VCaP (cell line): ENCODE results near the gene PIK3C2G.

ENCODE experiments used
- H3K27ac ChIP-seq: fragments of 450-650 bp; 2 replicates; pipeline ENCODE4 v1.5.1; 2017
- TF ChIP-seq, protein P1 (sequence below): fragments of 450-650 bp; conservative IDR thresholded peaks from 2 replicates; pipeline ENCODE4 v1.5.1; 2017; ENCODE audit warnings: mild to moderate bottlenecking, moderate library complexity

Gene PIK3C2G

DNA sequence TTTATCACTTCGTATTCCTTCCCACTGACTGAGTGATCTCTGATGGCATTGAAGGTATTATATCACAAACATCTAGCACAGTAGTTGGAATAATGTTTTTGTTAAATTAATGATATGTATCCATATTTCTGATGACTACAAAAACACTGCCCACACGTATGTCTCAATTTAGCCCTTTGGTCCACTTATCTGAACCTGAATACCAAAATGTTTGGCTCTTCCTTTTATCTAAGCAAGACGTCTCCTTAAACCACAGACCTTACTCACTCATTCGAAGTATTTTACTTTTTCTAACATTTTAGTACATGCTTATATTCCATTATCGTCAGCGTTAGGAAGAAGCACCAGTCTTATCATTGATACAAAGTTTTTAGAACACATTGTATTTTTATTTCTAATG, 126.4 kb downstream of the PIK3C2G start:
- TF ChIP-seq, protein P1, sequence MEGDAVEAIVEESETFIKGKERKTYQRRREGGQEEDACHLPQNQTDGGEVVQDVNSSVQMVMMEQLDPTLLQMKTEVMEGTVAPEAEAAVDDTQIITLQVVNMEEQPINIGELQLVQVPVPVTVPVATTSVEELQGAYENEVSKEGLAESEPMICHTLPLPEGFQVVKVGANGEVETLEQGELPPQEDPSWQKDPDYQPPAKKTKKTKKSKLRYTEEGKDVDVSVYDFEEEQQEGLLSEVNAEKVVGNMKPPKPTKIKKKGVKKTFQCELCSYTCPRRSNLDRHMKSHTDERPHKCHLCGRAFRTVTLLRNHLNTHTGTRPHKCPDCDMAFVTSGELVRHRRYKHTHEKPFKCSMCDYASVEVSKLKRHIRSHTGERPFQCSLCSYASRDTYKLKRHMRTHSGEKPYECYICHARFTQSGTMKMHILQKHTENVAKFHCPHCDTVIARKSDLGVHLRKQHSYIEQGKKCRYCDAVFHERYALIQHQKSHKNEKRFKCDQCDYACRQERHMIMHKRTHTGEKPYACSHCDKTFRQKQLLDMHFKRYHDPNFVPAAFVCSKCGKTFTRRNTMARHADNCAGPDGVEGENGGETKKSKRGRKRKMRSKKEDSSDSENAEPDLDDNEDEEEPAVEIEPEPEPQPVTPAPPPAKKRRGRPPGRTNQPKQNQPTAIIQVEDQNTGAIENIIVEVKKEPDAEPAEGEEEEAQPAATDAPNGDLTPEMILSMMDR = no peak
- no peak overlapping the region for H3K27ac ChIP-seq

DNA sequence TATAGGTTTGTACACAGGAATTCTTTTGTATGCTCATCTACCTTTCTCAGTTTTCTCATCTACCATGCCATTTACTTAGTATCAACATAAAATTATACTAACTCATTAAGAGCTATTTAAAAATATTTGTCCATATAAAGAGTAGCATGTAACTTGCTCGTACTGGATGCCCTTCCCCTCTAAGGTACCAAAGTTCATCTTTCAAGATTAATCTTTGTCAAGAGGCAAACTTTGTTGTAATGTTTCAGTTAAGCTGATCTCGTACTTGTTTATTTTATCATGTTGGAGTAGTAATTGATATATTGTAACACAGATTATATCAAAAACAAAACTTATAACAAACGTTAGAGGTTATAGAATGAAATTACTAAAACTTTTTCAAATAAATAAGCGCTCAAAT, 128.5 kb downstream of the PIK3C2G start:
- TF ChIP-seq, protein P1 = no peak
- no peak overlapping the region for H3K27ac ChIP-seq

DNA sequence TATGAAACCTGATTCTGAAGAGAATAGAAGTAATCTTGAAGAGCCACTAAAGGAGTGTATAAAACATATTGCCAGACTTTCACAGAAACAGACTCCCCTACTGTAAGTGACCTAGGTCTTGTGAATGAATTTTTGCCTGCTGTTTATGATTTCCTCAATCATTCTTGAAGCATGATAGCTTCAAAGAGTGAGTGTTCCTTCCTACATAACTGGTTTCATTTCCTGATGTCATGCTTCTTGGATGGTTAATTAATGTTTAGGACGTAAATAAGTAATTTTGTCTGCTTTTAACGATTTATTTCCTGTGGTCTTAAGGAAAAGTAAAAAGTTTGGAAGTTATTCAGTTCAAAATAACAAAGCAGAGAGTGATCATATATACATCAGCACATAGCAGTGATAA, 129.8 kb downstream of the PIK3C2G start:
- TF ChIP-seq, protein P1 = no peak
- H3K27ac ChIP-seq = no peak overlapping the region

DNA sequence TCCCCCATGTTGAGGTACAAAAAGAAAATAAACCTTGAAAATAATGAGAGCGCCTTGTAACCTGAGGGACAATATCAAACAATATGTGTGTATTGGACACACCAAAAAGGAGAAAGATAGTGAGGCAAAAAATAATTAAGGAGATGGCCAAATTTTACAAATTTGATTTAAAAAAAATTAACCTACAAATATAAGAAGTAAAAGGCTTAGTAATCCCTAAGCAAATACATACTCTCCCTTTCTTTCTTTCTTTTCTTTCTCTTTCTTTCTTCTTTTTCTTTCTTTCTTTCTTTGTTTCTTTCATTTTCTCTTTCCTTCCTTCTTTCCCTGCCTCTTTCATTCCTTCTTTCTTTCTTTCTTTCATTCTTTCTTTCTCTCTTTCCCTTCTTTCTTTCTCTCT, 133.4 kb downstream of the PIK3C2G start:
- TF ChIP-seq, protein P1 = no peak

DNA sequence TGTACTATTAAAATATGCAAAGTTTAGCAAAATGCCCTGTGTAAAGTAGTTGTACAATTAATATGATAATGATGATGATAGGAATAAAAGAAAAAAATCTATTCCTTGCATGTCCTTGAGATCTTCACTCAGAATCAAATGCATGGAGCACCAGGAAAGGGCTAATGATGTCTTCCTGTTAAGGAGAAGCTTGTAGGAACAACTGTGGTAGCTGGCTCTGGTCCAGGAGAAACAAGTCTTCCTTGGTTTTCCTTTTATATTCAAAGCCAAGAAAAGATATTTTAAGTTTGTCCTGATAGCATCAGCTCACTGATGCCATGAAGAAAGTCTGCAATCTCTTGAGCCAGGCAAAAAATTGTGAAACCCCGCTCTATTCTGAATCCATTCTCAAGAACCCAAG, 138.9 kb downstream of the PIK3C2G start:
- no peak overlapping the region for H3K27ac ChIP-seq
- TF ChIP-seq, protein P1 = no peak

More for the DNA sequence above, 133.4 kb downstream of the PIK3C2G start:
- H3K27ac ChIP-seq = no peak overlapping the region

DNA sequence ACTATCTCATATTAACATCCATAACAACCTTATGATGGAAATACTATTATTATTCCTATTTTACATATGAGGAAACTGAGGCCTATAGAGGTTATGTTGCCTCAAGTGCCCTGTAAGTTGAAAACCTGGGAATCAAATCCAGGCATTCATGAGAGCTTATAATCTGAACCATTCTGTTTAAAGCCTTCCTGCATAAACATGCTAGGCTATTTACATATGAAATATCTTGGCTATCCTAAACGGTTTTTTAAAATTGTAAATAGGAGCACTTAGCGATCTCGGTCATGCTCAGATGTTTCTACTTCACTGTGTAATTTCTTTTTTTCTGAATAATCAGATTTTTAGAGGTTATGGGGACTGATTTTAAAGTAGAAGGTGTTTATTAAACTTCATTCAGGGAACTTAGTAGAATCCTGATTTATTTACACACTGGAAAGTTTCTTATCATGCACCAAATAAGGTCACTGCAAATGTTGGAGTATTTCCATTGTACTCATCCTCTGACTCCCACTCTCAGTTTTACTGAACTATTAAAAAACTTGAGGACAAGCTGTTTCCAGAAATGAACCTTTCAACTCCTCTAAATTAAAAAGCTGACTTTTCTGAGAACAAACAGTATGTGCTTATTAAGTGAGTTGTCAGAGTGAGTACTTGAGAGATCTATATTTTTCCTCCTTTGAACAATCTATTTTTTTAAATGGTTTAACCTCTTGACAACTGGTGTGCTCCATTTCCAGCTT, 141.7 kb downstream of the PIK3C2G start:
- no peak overlapping the region for H3K27ac ChIP-seq
- TF ChIP-seq, protein P1 = no peak

DNA sequence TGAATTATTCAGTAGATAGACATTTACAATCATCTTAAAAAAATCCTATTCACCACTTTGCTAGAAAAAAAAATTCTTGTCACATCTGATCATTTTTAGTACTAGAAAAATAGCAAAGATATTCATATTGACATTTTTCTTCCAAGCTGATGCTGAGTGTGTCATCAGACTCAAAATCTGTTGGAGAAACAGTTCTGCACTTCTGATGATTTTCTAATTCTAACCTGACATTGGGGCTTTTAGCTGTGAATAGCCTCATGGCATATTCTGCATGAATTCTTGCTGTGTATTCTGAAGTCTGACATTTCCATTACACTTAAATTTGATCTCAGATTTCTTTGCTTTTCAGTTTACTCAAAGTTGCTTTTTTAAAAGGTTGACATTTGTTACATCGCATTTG, 150.1 kb downstream of the PIK3C2G start:
- no peak overlapping the region for H3K27ac ChIP-seq
- TF ChIP-seq, protein P1 = no peak
